Measurements from ENCODE around the gene VPS13A. TPM values are rescaled to one million over a fixed set of nuclear protein-coding genes. Genes with fewer than 3 reads are reported as not detected.

Gene VPS13A
- total RNA-seq, 1 donor from 2014 or later: 13.2 TPM

DNA sequence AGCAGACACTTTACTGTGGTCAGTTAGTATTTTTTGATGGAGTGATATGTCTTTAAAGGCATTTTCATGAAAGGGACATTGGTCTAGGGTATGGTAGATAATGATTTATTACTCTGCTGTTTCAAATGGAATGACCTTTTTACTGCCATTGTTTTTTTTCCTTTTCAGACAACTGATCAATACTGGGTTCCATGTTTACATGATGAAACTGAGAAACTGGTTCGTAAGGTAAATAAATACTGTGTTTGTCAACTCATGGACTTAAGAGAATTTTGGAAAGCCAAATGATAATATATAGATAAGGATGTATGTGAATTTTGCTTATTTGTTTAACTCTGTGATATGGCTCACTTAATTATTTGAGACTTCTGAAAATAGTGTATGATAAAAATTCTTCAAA lies 35.5 kb downstream of the VPS13A start:
- TF ChIP-seq, protein P1, sequence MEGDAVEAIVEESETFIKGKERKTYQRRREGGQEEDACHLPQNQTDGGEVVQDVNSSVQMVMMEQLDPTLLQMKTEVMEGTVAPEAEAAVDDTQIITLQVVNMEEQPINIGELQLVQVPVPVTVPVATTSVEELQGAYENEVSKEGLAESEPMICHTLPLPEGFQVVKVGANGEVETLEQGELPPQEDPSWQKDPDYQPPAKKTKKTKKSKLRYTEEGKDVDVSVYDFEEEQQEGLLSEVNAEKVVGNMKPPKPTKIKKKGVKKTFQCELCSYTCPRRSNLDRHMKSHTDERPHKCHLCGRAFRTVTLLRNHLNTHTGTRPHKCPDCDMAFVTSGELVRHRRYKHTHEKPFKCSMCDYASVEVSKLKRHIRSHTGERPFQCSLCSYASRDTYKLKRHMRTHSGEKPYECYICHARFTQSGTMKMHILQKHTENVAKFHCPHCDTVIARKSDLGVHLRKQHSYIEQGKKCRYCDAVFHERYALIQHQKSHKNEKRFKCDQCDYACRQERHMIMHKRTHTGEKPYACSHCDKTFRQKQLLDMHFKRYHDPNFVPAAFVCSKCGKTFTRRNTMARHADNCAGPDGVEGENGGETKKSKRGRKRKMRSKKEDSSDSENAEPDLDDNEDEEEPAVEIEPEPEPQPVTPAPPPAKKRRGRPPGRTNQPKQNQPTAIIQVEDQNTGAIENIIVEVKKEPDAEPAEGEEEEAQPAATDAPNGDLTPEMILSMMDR (conservative IDR thresholded peaks at IDR 0.05; ENCODE audit: low read depth, low read length): no peak
- no peak for DNase-seq (ENCODE audit: low read depth)
- H3K4me3 ChIP-seq (ENCODE audit: low read depth, low read length): no peak overlapping the region

DNA sequence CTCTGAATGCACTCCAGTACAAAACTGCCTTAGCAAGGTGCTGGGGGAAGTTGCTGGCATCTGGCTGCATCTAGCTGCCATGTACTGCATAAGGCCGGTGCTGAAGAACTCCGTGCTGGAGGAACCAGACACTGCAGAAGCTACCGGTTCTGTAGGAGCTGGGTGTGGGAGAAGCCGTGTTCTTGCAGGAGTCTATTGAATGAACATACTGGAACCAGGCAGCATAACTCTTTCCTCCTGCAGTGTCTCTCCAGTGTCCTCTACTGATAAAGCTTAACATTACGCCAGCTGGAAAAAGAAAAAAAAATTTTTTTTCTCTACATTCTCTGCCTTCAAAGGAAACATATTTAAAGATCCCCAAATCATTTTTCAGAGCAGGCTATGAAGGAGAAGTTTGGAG lies 38.5 kb downstream of the VPS13A start:
- H3K4me3 ChIP-seq (ENCODE audit: low read depth, low read length): no peak overlapping the region
- no peak for DNase-seq (ENCODE audit: low read depth)
- TF ChIP-seq, protein P1 (conservative IDR thresholded peaks at IDR 0.05; ENCODE audit: low read depth, low read length): peak; percentile 62

DNA sequence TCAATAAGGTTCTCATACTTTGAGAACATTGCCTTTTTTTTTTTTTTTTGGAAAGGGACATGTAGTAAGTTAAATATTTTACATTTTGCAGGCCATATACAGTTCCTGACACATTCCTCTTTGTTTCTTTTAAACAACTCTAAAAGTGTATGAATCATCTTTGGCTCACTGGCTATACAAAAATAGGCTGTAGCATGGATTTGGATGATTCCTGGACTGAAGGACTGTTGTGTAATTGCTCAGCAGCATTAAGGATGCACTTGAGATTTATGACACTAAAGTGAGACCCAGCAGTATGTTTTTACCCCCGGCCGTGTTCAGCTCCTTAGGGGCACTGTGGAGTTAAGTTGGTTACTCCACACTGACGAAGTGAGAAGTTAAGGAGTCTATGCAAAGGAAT lies 41.3 kb downstream of the VPS13A start:
- H3K4me3 ChIP-seq (ENCODE audit: low read depth, low read length): no peak overlapping the region
- no peak for DNase-seq (ENCODE audit: low read depth)
- TF ChIP-seq, protein P1 (conservative IDR thresholded peaks at IDR 0.05; ENCODE audit: low read depth, low read length): no peak

DNA sequence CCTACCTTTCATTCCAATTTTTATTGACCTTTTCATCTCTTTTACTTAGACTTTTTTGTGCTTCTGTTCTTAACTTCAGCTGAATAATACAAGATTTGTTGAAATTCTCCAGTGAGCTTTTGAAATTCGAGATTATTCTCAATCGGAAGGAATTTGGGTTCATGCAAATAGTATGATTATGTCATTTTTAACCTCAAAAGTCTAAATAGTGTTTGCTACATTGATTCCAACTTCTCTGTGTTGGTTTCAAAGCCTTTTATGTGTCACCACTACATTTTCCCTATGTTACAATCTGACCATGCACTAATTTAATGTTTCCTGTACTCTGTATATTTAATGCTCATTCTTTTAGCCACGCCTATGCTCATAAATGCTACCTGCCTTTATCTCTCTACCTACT lies 44.1 kb downstream of the VPS13A start:
- TF ChIP-seq, protein P1 (conservative IDR thresholded peaks at IDR 0.05; ENCODE audit: low read depth, low read length): no peak
- H3K4me3 ChIP-seq (ENCODE audit: low read depth, low read length): no peak overlapping the region
- DNase-seq (ENCODE audit: low read depth): no peak

DNA sequence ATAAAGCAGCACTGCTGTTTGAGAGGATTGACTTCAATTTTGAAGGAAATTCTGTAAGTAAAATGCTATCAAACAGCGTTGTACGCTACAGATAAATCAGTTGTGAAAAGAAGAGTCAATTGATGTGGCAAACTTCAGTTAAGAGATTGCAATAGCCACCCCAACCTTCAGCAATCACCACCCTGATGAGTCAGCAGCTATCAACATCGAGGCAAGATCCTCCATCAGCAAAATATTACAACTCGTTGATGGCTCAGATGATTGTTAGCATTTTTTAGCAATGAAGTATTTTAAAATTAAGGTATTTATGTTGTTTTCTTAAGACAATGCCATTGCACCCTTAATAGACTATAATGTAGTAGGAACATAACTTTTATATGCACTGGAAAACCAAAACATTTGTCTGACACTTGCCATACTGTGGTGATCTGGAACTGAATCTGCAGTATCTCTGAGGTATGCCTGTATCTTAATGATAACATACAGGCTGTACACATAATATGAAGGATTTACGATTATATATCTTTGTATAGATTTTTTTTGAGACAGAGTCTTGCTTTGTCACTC lies 47.5 kb downstream of the VPS13A start:
- H3K4me3 ChIP-seq (ENCODE audit: low read depth, low read length): no peak overlapping the region
- DNase-seq (ENCODE audit: low read depth): no peak
- TF ChIP-seq, protein P1 (conservative IDR thresholded peaks at IDR 0.05; ENCODE audit: low read depth, low read length): no peak

DNA sequence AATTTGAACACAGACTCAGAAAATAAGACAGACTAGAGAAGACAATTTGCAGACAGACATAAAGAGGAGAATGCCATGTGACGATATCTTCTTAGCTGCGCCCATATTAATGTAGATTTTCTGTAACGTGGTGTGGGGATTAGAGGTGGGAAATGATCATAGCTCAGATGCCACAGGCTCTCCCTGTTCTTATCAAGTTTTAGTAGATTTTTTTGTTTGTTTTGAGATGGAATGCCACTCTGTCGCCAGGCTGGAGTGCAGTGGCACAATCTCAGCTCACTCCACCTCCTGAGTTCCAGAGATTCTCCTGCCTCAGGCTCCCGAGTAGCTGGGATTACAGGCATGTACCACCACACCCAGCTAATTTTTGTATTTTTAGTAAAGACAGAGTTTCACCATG lies 59.4 kb downstream of the VPS13A start:
- DNase-seq (ENCODE audit: low read depth): no peak
- H3K4me3 ChIP-seq (ENCODE audit: low read depth, low read length): no peak overlapping the region
- TF ChIP-seq, protein P1 (conservative IDR thresholded peaks at IDR 0.05; ENCODE audit: low read depth, low read length): no peak

DNA sequence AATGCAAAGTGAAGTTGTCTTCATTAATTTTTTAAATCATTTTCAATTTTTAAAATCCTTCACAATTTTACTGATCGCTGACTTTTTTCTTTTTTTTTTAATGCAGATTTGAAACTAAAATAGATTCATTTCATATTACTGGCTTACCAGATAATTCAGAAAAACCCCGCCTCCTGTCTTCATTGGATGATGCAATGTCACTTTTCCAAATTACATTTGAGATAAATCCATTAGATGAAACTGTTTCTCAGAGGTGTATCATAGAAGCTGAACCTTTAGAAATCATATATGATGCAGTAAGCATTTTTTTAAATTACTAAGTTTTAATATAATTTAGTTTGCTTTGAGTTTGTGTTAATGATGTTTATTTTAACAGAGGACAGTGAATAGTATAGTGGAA lies 60.6 kb downstream of the VPS13A start:
- no peak for DNase-seq (ENCODE audit: low read depth)
- H3K4me3 ChIP-seq (ENCODE audit: low read depth, low read length): no peak overlapping the region
- TF ChIP-seq, protein P1 (conservative IDR thresholded peaks at IDR 0.05; ENCODE audit: low read depth, low read length): no peak
